GM12892 (cell line): ENCODE data around the gene TMEM114.

Source experiments
- POLR2AphosphoS5 ChIP-seq: IDR thresholded peaks from 2 replicates; pipeline ENCODE4 v1.6.1; 2011; ENCODE audit warnings: low read depth, low read length, control low read depth
- TAF1 ChIP-seq: IDR thresholded peaks from 2 replicates; pipeline ENCODE4 v1.6.1; 2011; ENCODE audit warnings: low read depth, mild to moderate bottlenecking, control low read depth, low read length, borderline replicate concordance

GRCh38 chr16:8628981-8629725 is 38.8 kb upstream of the TMEM114 start:
- no peak for TF ChIP-seq POLR2AphosphoS5
- no peak for TF ChIP-seq TAF1
